ENCODE measurements around the gene ABCB8. TPM values are rescaled to one million over a fixed set of nuclear protein-coding genes. Genes with fewer than 3 reads are reported as not detected.

The ABCB8 gene
- polyA plus RNA-seq, 1 donor (not counting 4 experiments of a cell fraction or from before 2014, with no cell fraction given) = 15.5 TPM

GRCh38 chr7:151008143-151008510 is 20.1 kb upstream of the ABCB8 start:
- Histone ChIP-seq H3K4me2 (ENCODE audit: control insufficient read depth, extremely low read depth, insufficient read depth, low read depth, low read length) (peak overlapping the region; percentile 60), H3K4me1 (ENCODE audit: control insufficient read depth, extremely low read depth, insufficient read depth, low read length) (peaks cover 7% of the 10 kb centered on the region), H3K9me3 (ENCODE audit: control insufficient read depth, low read depth, low read length) (no peaks in the 10 kb centered on the region), H3K27ac (ENCODE audit: control insufficient read depth, insufficient read depth, low read length) (no peak overlapping the region), H4K20me1 (ENCODE audit: control insufficient read depth, extremely low read depth, insufficient read depth, low read length) (no peaks in the 10 kb centered on the region), H3K4me3 (ENCODE audit: control insufficient read depth in 2 of 3, extremely low read depth in 1 of 3, insufficient read depth in 2 of 3, low read depth in 1 of 3, low read length in 3 of 3) (peak overlapping the region in 1 of 3 experiments; percentile 59), H2AFZ (ENCODE audit: control insufficient read depth, low read length) (peak overlapping the region; percentile 53), H3K27me3 (ENCODE audit: control insufficient read depth, extremely low read depth, insufficient read depth, low read length) (peaks cover 32% of the 10 kb centered on the region), H3K9me1 (ENCODE audit: control insufficient read depth, extremely low read depth, insufficient read depth, low read length) (no peaks in the 10 kb centered on the region), H3K36me3 (ENCODE audit: control insufficient read depth in 2 of 2, extremely low read depth in 1 of 2, insufficient read depth in 2 of 2, low read length in 2 of 2) (no peaks in the 10 kb centered on the region), H3K9ac (ENCODE audit: control insufficient read depth, extremely low read depth, insufficient read depth, low read length) (no peak overlapping the region), H3K79me2 (ENCODE audit: control insufficient read depth, insufficient read depth, low read length) (no peaks in the 10 kb centered on the region)
- FAIRE-seq (no peak), DNase-seq (ENCODE audit: low read depth, low spot score) (no peak)
- dilution Hi-C loops (cut with MboI; ENCODE audit: extremely low pct_ligation_motif_present, low sequenced_read_pairs) = no loop called here
- TF ChIP-seq CTCF (optimal IDR thresholded peaks at IDR 0.05 in 1 of 3, IDR thresholded peaks at IDR 0.05 in 1 of 3, conservative IDR thresholded peaks at IDR 0.05 in 1 of 3; ENCODE audit: extremely low read depth in 1 of 3, insufficient read depth in 2 of 3, low read length in 3 of 3) (no peak), EZH2 (IDR thresholded peaks at IDR 0.05; ENCODE audit: low read length) (no peak)

- Histone ChIP-seq H2AFZ (ENCODE audit: control insufficient read depth, low read length) (peak overlapping the region; percentile 62), H3K36me3 (ENCODE audit: control insufficient read depth in 2 of 2, extremely low read depth in 1 of 2, insufficient read depth in 2 of 2, low read length in 2 of 2) (no peaks in the 10 kb centered on the region), H3K27ac (ENCODE audit: control insufficient read depth, insufficient read depth, low read length) (no peak overlapping the region), H3K79me2 (ENCODE audit: control insufficient read depth, insufficient read depth, low read length) (no peaks in the 10 kb centered on the region), H3K4me2 (ENCODE audit: control insufficient read depth, extremely low read depth, insufficient read depth, low read depth, low read length) (peak overlapping the region; percentile 60), H4K20me1 (ENCODE audit: control insufficient read depth, extremely low read depth, insufficient read depth, low read length) (no peaks in the 10 kb centered on the region), H3K4me1 (ENCODE audit: control insufficient read depth, extremely low read depth, insufficient read depth, low read length) (peaks cover 9% of the 10 kb centered on the region), H3K9ac (ENCODE audit: control insufficient read depth, extremely low read depth, insufficient read depth, low read length) (peak overlapping the region; percentile 33), H3K4me3 (ENCODE audit: control insufficient read depth in 2 of 3, extremely low read depth in 1 of 3, insufficient read depth in 2 of 3, low read depth in 1 of 3, low read length in 3 of 3) (peak overlapping the region in 1 of 3 experiments; percentile 59), H3K9me3 (ENCODE audit: control insufficient read depth, low read depth, low read length) (no peaks in the 10 kb centered on the region), H3K27me3 (ENCODE audit: control insufficient read depth, extremely low read depth, insufficient read depth, low read length) (peaks cover 35% of the 10 kb centered on the region), H3K9me1 (ENCODE audit: control insufficient read depth, extremely low read depth, insufficient read depth, low read length) (no peaks in the 10 kb centered on the region)
- FAIRE-seq = no peak
- dilution Hi-C loops (cut with MboI; ENCODE audit: extremely low pct_ligation_motif_present, low sequenced_read_pairs) = no loop called here
- peak; percentile 63 to 93 (median 79) for TF ChIP-seq CTCF (optimal IDR thresholded peaks at IDR 0.05 in 1 of 3, IDR thresholded peaks at IDR 0.05 in 1 of 3, conservative IDR thresholded peaks at IDR 0.05 in 1 of 3; ENCODE audit: extremely low read depth in 1 of 3, insufficient read depth in 2 of 3, low read length in 3 of 3)
- no peak for TF ChIP-seq EZH2 (IDR thresholded peaks at IDR 0.05; ENCODE audit: low read length)
- no peak for DNase-seq (ENCODE audit: low read depth, low spot score)
Measured at GRCh38 chr7:151008511-151009323, 19.5 kb upstream of the ABCB8 start.

Measured in keratinocyte (primary cell).